Fibroblast of the aortic adventitia (primary cell): ENCODE data around the gene SPEM3. TPM values are rescaled to one million over a fixed set of nuclear protein-coding genes. Genes with fewer than 3 reads are reported as not detected.

ENCODE experiments used
- DNase-seq: peaks from one replicate; pipeline ENCODE4 v3.0.0-alpha.2; 2010; ENCODE audit warnings: low read depth
- H3K4me3 ChIP-seq: 2 replicates; pipeline ENCODE4 v1.5.1; 2011; ENCODE audit warnings: low read depth, mild to moderate bottlenecking, control low read depth, low read length, moderate library complexity
- CTCF ChIP-seq: IDR thresholded peaks from 2 replicates; pipeline ENCODE4 v1.5.1; 2011; ENCODE audit warnings: mild to moderate bottlenecking, low read length, control low read depth, inconsistent platforms; ENCODE audit not compliant: insufficient read depth
- total RNA-seq: library from RNA; depleted of rRNA; stranded (reverse); fragments of >200 nt; gene quantifications from 2 replicates; pipeline ENCODE4 v1.2.3, GENCODE V29; 2012; ENCODE audit warnings: low replicate concordance

Gene SPEM3
- total RNA-seq, 1 donor = not detected

- no peak within 1 kb of the TSS for H3K4me3 ChIP-seq
- DNase-seq = no peak
- TF ChIP-seq CTCF = no peak
These were observed 8.6 kb upstream of the SPEM3 start, which contains the start of gene SPEM1 for GRCh38 chr17:7419819-7420610. SPEM1 (plus strand) TSS chr17:7420324; CDS start chr17:7420385, 61 bp downstream.

- no peak overlapping the region for H3K4me3 ChIP-seq
- TF ChIP-seq CTCF = no peak
- no peak for DNase-seq
These were observed 7.5 kb upstream of the SPEM3 start for GRCh38 chr17:7421186-7421585.

- TF ChIP-seq CTCF = no peak
These were observed 5.0 kb upstream of the SPEM3 start for GRCh38 chr17:7423679-7424078.

GRCh38 chr17:7425316-7425715 lies 3.3 kb upstream of the SPEM3 start, which contains the start of gene SPEM2:
SPEM2 (plus strand) TSS chr17:7425616; CDS start chr17:7425689, 73 bp downstream.
- no peak for DNase-seq
- no peak for TF ChIP-seq CTCF
- H3K4me3 ChIP-seq = no peak within 1 kb of the TSS

More at GRCh38 chr17:7423679-7424078, 5.0 kb upstream of the SPEM3 start:
- no peak overlapping the region for H3K4me3 ChIP-seq
- no peak for DNase-seq

GRCh38 chr17:7425756-7426155 lies 2.9 kb upstream of the SPEM3 start:
- no peak for DNase-seq
- no peak overlapping the region for H3K4me3 ChIP-seq
- no peak for TF ChIP-seq CTCF

GRCh38 chr17:7426203-7426863 lies 2.3 kb upstream of the SPEM3 start:
- DNase-seq = no peak
- H3K4me3 ChIP-seq = no peak overlapping the region
- TF ChIP-seq CTCF = no peak
